Endothelial cell of umbilical vein (primary cell): Measurements from ENCODE around the gene ZNF263. TPM values are rescaled to one million over a fixed set of nuclear protein-coding genes. Genes with fewer than 3 reads are reported as not detected.

Experiments used
- BruUV-seq: library from RNA; stranded (reverse); fragments of 400-500 nt; replicated peaks from 2 replicates; lab custom pipeline; 2021; lab: Mats Ljungman, UMichigan
- CTCF ChIA-PET: fragments of 300-600, 350-600 bp; sonication (Branson Sonifier 250); formaldehyde crosslinking; loops from one replicate; lab custom pipeline; 2021; ENCODE audit warnings: antibody characterized with exemption, inconsistent platforms; lab: Charles Lee
- POLR2A ChIA-PET: fragments of 300-600, 350-600 bp; sonication (Branson Sonifier 250); formaldehyde crosslinking; loops from one replicate; lab custom pipeline; 2021; ENCODE audit warnings: antibody characterized with exemption, inconsistent platforms; lab: Charles Lee
- DNase-seq: peaks from one replicate; pipeline ENCODE4 v3.0.0-alpha.2; 2011; ENCODE audit warnings: low read depth, low spot score
- FAIRE-seq: peaks from 2 replicates; lab custom pipeline; 2011; peaks lifted over from hg19 to GRCh38; lab: Jason Lieb, UNC
- H2AFZ ChIP-seq: 2 replicates; pipeline ENCODE4 v1.6.0; 2012; ENCODE audit warnings: low read depth, low read length, control low read depth, inconsistent platforms
- H3K27ac ChIP-seq: 2 replicates; pipeline ENCODE4 v1.5.1; 2011; ENCODE audit warnings: low read depth, mild to moderate bottlenecking, control low read depth, low read length, moderate library complexity; ENCODE audit not compliant: insufficient read depth
- H3K27me3 ChIP-seq, 2 experiments: 2 replicates each; pipeline versions ENCODE4 v1.6.0 to v1.6.1; 2011; ENCODE audit warnings: low read length in 2 of 2, mixed read lengths in 1 of 2; ENCODE audit not compliant: control insufficient read depth in 2 of 2, insufficient read depth in 2 of 2
- H3K36me3 ChIP-seq, 2 experiments: 2 replicates in 1 of 2; 3 replicates in 1 of 2; pipeline ENCODE4 v1.5.1; 2011; ENCODE audit warnings: low read length in 2 of 2, mild to moderate bottlenecking in 1 of 2, moderate library complexity in 1 of 2; ENCODE audit not compliant: control insufficient read depth in 2 of 2, insufficient read depth in 2 of 2; ENCODE audit errors: extremely low read depth in 1 of 2
- H3K4me1 ChIP-seq: 3 replicates; pipeline ENCODE4 v1.5.1; 2011; ENCODE audit warnings: mild to moderate bottlenecking, low read length; ENCODE audit not compliant: control insufficient read depth, insufficient read depth; ENCODE audit errors: extremely low read depth
- H3K4me2 ChIP-seq: 2 replicates; pipeline ENCODE4 v1.6.1; 2011; ENCODE audit warnings: low read length, control low read depth, mixed read lengths; ENCODE audit not compliant: insufficient read depth
- H3K4me3 ChIP-seq, 3 experiments: fragments of 200-600 bp in 1 of 3; sonication (generic), shearing (Covaris generic) in 1 of 3; replicated peaks in 1 of 3; 2 replicates each; pipeline ENCODE4 v1.5.1; 2011 to 2016; ENCODE audit warnings: control low read depth in 3 of 3, low read length in 3 of 3, mild to moderate bottlenecking in 2 of 3, inconsistent platforms in 1 of 3, low read depth in 1 of 3, moderate library complexity in 1 of 3; ENCODE audit not compliant: insufficient read depth in 1 of 3
- H3K79me2 ChIP-seq: 2 replicates; pipeline ENCODE4 v1.6.0; 2012; ENCODE audit warnings: low read length, inconsistent platforms; ENCODE audit not compliant: control insufficient read depth, insufficient read depth
- H3K9ac ChIP-seq: replicated peaks from 2 replicates; pipeline ENCODE3; 2011; ENCODE audit warnings: low read length, control low read depth; ENCODE audit not compliant: insufficient read depth; ENCODE audit errors: extremely low read depth
- H3K9me1 ChIP-seq: replicated peaks from 3 replicates; pipeline ENCODE4 v1.6.0; 2011; ENCODE audit warnings: mild to moderate bottlenecking, low read length; ENCODE audit not compliant: control insufficient read depth, insufficient read depth; ENCODE audit errors: extremely low read depth
- H3K9me3 ChIP-seq: replicated peaks from 2 replicates; pipeline ENCODE4 v1.5.1; 2012; ENCODE audit warnings: low read length, inconsistent platforms; ENCODE audit not compliant: control insufficient read depth, insufficient read depth
- H4K20me1 ChIP-seq: replicated peaks from 2 replicates; pipeline ENCODE3; 2011; ENCODE audit warnings: mild to moderate bottlenecking, low read length; ENCODE audit not compliant: control insufficient read depth, insufficient read depth; ENCODE audit errors: extremely low read depth
- EZH2 ChIP-seq: IDR thresholded peaks from 2 replicates; pipeline ENCODE4 v1.6.1; 2012; ENCODE audit warnings: borderline replicate concordance, low read depth, mild to moderate bottlenecking, moderate library complexity, low read length, inconsistent platforms; ENCODE audit not compliant: severe bottlenecking
- FOS ChIP-seq: IDR thresholded peaks from 2 replicates; pipeline ENCODE4 v1.6.1; 2011; ENCODE audit warnings: mild to moderate bottlenecking, low read length, moderate library complexity, borderline replicate concordance; ENCODE audit not compliant: insufficient read depth
- GATA2 ChIP-seq: IDR thresholded peaks from 2 replicates; pipeline ENCODE4 v1.7.0; 2011; ENCODE audit warnings: low read depth, mild to moderate bottlenecking, moderate library complexity, mixed read lengths, low read length; ENCODE audit not compliant: insufficient read length, insufficient read depth
- JUN ChIP-seq: IDR thresholded peaks from 2 replicates; pipeline ENCODE4 v1.6.1; 2011; ENCODE audit warnings: borderline replicate concordance, low read depth; ENCODE audit not compliant: insufficient read length, insufficient read depth
- MYC ChIP-seq: IDR thresholded peaks from one replicate; pipeline ENCODE4 v1.6.1; 2011; ENCODE audit warnings: mild to moderate bottlenecking, low read depth, low read length
- POLR2A ChIP-seq: IDR thresholded peaks from 2 replicates; pipeline ENCODE4 v1.6.1; 2012; ENCODE audit warnings: low read depth, mild to moderate bottlenecking, control low read depth, low read length
- POLR2AphosphoS5 ChIP-seq: IDR thresholded peaks from 2 replicates; pipeline ENCODE4 v1.6.1; 2012; ENCODE audit warnings: low read depth, mild to moderate bottlenecking, control low read depth, low read length, moderate library complexity; ENCODE audit not compliant: insufficient read depth
- dilution Hi-C: fragments of 300-500 bp; cut with MboI; formaldehyde crosslinking; loops from one replicate; pipeline ENCODE4 v1.15.0; 2019; ENCODE audit warnings: low sequenced_read_pairs; ENCODE audit not compliant: extremely low pct_ligation_motif_present
- intact Hi-C: fragments of 100-400 bp; cut with micrococcal nuclease; formaldehyde crosslinking; loops from one replicate; pipeline ENCODE4 v1.10.0; 2022
- polyA plus RNA-seq, 4 experiments: library from polyadenylated mRNA; depleted of rRNA in 3 of 4; stranded (reverse) in 3 of 4; unstranded in 1 of 4; fragments of >200 nt; gene quantifications; 2 replicates each; pipeline versions ENCODE4 v1.2.1 to v1.2.3, GENCODE V29; 2011 to 2012; ENCODE audit warnings: missing spikeins in 1 of 4
- total RNA-seq: library from RNA; stranded (reverse); gene quantifications from 2 replicates; pipeline ENCODE4 v1.2.3, GENCODE V29; 2021
- TF ChIP-seq, protein P1 (sequence below), 2 donors: IDR thresholded peaks; 1 replicate in 1 of 2; 2 replicates in 1 of 2; pipeline ENCODE4 v1.5.1; 2011; ENCODE audit warnings: low read length in 2 of 2, mild to moderate bottlenecking in 2 of 2, moderate library complexity in 2 of 2, control low read depth in 1 of 2, inconsistent platforms in 1 of 2, low read depth in 1 of 2; ENCODE audit not compliant: insufficient read depth in 1 of 2; ENCODE audit errors: extremely low read depth in 1 of 2
- TF ChIP-seq, protein P2 (sequence below): IDR thresholded peaks from 2 replicates; pipeline ENCODE4 v1.6.1; 2011; ENCODE audit not compliant: insufficient read depth, insufficient read length

The ZNF263 gene
- total and polyA plus RNA-seq, 2 donors (not counting 3 experiments of a cell fraction or from before 2014, with no cell fraction given) = 10.9 to 20.8 TPM

DNA sequence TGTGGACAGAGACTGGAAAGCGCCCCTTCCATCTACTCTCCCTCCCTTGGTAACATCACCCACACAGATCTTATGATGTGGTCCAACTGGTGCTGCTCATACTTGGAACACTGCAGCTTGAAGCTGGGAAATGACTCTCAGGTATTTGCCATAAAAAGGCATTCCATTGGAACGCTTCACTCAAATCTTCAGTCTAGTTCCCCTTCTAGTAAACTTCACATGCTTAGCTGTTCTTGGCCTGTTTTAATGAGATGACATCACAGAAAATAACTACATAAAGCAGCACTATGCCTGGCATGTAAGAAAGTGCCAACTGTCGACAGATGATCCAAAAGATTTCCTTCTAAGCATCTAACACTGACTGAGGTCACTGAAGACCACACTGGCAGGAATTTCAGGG, 9.3 kb downstream of the ZNF263 start:
- no TSS peak for BruUV-seq
- Histone ChIP-seq H3K9me1 (no peaks in the 10 kb centered on the region), H3K27ac (no peak overlapping the region), H4K20me1 (no peaks in the 10 kb centered on the region), H3K4me3 (no peak overlapping the region), H3K4me1 (no peaks in the 10 kb centered on the region), H3K4me2 (no peak overlapping the region), H3K79me2 (peaks cover 12% of the 10 kb centered on the region), H3K9ac (no peak overlapping the region), H3K27me3 (no peaks in the 10 kb centered on the region), H2AFZ (no peak overlapping the region), H3K36me3 (peaks cover 26 to 32% of the 10 kb centered on the region in 2 experiments), H3K9me3 (peaks cover 20% of the 10 kb centered on the region)
- CTCF ChIA-PET = no interaction called here
- dilution Hi-C loops = no loop called here
- TF ChIP-seq POLR2AphosphoS5 (no peak), POLR2A (no peak), EZH2 (no peak), GATA2 (no peak), FOS (no peak), MYC (no peak), JUN (no peak)
- TF ChIP-seq, protein P1, sequence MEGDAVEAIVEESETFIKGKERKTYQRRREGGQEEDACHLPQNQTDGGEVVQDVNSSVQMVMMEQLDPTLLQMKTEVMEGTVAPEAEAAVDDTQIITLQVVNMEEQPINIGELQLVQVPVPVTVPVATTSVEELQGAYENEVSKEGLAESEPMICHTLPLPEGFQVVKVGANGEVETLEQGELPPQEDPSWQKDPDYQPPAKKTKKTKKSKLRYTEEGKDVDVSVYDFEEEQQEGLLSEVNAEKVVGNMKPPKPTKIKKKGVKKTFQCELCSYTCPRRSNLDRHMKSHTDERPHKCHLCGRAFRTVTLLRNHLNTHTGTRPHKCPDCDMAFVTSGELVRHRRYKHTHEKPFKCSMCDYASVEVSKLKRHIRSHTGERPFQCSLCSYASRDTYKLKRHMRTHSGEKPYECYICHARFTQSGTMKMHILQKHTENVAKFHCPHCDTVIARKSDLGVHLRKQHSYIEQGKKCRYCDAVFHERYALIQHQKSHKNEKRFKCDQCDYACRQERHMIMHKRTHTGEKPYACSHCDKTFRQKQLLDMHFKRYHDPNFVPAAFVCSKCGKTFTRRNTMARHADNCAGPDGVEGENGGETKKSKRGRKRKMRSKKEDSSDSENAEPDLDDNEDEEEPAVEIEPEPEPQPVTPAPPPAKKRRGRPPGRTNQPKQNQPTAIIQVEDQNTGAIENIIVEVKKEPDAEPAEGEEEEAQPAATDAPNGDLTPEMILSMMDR (IDR thresholded peaks at IDR 0.05; ENCODE audit: extremely low read depth in 1 of 2, insufficient read depth in 1 of 2, low read depth in 1 of 2, low read length in 2 of 2) = no peak
- TF ChIP-seq, protein P2, sequence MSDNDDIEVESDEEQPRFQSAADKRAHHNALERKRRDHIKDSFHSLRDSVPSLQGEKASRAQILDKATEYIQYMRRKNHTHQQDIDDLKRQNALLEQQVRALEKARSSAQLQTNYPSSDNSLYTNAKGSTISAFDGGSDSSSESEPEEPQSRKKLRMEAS = no peak
- POLR2A ChIA-PET = no interaction called here
- FAIRE-seq (no peak), DNase-seq (no peak)
- intact Hi-C loops = no loop called here
